GM20000 (cell line): ENCODE data around the gene CCDC24.

Experiments
- DNase-seq: peaks from one replicate; pipeline ENCODE4 v3.0.0; 2012; ENCODE audit warnings: low spot score
- CTCF ChIP-seq: IDR thresholded peaks from 2 replicates; pipeline ENCODE4 v1.5.1; 2012; ENCODE audit warnings: mild to moderate bottlenecking, control low read depth; ENCODE audit errors: extremely low read depth, missing control alignments

Gene CCDC24

GRCh38 chr1:44021156-44021555, 29.8 kb downstream of the CCDC24 start:
- DNase-seq, result no peak
- no peak for TF ChIP-seq CTCF

GRCh38 chr1:44021581-44022321, 30.4 kb downstream of the CCDC24 start:
- DNase-seq, result no peak
- no peak for TF ChIP-seq CTCF

DNA sequence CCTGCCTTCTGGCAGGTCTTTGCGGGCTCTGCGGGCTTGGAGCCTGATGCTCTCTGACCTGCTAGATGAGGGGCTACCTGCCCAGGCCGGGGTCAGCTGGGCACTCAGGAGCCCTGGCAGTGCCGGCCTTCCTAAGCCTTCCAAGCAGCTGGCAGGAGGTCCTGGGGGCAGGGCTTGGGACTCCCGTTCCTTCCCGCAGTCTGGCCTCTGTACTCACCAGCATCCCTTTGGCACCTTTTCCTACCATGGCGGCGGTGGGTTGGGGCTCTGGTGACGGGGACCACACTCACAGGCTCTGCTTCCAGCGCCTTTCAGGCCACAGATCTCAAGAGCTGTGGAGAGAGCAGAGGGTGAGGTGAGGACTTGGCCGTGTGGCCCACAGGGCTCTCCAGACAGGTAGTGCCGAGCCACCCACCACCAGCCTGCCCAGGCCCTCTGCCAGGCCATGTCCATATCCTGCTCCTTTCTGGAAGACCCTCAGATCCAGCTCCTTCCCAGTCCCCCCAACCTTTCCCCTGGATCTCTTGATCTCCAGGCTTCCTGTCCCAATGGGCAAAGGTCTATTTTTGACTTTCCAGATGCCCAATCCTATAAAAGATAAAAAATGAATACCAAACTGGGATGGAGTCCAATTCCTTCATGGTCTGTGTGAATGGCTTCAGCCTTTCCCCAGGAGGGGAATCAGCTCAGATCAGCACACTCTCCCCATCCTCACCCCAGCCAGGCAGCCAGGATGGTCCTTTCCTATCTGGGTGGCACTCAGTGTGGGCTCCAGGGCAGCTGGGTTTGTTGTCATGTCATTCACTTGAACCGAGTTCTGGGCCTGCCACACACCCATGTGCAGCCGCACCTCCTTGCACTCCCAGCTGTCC, 32.9 kb downstream of the CCDC24 start:
- TF ChIP-seq CTCF, result no peak
- no peak for DNase-seq

DNA sequence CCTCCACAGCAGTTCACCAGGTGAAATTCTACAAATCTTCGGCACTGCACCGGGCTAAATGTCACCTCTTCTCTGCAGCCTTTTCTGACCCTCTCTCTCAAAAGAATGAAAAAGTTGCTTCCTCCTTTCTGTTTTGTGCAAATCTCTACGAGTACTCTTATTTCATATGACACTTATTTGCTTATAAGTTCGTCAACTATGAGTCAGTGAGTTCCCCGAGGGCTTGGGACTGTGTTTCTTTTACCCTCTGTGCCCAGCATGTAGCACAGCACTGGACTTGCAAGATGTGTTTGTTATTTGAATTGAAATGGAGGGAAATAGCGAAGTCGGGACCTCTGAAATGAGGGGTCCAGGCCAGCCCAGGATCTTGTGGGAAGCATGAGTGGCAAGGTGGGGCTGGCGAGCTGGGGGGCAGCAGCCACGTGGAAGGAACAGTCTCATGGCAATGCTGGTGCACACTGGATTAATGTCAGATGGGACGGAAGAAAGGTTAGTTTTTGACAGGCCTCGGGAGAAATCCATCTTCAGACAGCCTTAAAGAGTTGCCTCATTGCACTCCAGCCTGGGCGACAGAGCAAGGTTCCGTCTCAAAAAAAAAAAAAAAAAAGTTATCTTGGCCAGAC, 33.6 kb downstream of the CCDC24 start:
- no peak for DNase-seq
- TF ChIP-seq CTCF, result no peak

- no peak for DNase-seq
- no peak for TF ChIP-seq CTCF
Observed at GRCh38 chr1:44025816-44026215, 34.4 kb downstream of the CCDC24 start.

DNA sequence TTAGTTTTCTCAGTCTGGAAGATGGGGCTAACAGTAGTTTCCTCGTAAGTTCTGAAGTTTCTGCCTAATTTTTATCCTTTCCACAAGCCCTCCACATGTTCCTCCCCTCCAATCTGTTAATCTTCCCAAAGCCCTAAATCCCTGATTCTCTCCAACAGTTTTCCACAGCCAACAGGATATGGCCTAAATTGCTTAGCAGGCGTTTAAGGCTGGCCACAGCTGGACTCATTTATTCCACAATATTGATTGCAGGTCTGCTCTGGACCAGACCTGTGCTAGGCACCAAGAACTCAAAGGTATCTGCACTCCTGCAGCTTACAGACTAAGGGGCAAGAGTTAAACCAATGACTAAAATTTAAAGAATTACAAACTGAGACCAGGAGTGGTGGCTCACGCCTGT, 35.9 kb downstream of the CCDC24 start:
- DNase-seq, result no peak
- TF ChIP-seq CTCF, result no peak
